Fibroblast of skin of left quadriceps (primary cell): Measurements from ENCODE around the gene IER3.
"Not testable (repeated sequence)": the region's sequence is repeated elsewhere in the genome, so short reads cannot be mapped to it uniquely, and the experiment has no call there.

Source experiments
- DNase-seq, 2 experiments: peaks; one replicate each; pipeline ENCODE4 v3.0.0-alpha.2; 2013; ENCODE audit warnings: low read depth in 2 of 2

Gene IER3

DNA sequence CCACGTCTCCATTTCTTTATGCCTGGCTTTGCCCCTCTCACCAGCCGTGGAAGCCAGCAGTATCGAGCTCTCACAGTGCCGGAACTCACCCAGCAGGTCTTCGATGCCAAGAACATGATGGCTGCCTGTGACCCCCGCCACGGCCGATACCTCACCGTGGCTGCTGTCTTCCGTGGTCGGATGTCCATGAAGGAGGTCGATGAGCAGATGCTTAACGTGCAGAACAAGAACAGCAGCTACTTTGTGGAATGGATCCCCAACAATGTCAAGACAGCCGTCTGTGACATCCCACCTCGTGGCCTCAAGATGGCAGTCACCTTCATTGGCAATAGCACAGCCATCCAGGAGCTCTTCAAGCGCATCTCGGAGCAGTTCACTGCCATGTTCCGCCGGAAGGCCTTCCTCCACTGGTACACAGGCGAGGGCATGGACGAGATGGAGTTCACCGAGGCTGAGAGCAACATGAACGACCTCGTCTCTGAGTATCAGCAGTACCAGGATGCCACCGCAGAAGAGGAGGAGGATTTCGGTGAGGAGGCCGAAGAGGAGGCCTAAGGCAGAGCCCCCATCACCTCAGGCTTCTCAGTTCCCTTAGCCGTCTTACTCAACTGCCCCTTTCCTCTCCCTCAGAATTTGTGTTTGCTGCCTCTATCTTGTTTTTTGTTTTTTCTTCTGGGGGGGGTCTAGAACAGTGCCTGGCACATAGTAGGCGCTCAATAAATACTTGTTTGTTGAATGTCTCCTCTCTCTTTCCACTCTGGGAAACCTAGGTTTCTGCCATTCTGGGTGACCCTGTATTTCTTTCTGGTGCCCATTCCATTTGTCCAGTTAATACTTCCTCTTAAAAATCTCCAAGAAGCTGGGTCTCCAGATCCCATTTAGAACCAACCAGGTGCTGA, 20.3 kb downstream of the IER3 start:
- not testable (repeated sequence) for DNase-seq

GRCh38 chr6:30723159-30723842, 21.0 kb downstream of the IER3 start:
- not testable (repeated sequence) for DNase-seq

- no peak for DNase-seq
Measured at GRCh38 chr6:30722280-30723112, 21.9 kb downstream of the IER3 start.

DNA sequence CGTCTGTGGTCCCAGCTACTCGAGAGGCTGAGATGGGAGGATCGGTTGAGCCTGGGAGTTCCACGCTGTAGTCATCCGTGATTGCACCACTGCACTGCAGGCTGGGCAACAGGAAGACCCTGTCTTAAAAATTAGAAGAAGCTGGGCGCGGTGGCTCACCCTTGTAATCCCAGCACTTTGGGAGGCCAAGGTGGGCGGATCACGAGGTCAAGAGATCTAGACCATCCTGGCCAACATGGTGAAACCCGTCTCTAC, 22.4 kb downstream of the IER3 start:
- not testable (repeated sequence) for DNase-seq

DNA sequence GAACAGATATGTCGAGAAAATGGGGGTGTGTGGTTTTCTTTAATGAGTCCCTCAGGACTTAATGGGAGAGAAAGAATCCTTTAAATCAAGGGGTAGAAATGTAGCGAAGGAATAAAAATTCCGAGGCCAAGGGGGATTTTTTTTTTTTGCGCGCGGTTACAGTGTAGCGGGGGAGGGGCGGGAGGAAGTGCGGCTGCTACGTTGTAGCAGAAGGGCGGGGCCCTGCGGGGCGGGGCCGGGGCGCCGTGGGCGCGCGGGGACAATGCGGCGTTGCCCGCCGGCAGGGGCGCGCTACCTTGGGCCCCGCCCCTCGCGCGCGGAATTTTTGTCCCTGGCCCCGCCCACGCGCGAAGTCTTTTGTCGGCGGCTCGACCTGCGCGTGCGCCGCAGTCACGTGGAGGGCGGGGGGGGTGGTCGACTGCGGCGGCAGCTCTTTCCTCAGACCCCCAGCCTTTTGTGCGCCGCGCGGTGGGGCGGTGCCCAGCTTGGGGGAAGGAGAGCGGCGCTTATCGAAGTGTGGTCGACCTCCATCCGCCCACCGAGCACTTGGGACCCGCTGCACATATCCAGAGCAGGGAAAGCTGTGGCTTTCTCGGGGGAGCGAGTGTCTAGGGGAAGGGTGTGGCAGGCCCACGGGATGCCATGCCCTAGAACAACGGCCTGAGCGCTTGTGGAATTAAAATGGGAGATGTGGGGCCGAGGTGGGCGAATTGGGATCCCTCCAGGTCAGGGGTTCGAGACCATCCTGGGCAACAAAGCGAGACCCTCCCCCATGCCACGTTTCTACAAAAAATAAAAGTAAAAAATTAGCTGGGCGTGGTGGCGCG, 22.9 kb downstream of the IER3 start:
- DNase-seq, result peak; percentile 79 to 84

GRCh38 chr6:30720738-30721197, 23.6 kb downstream of the IER3 start:
- no peak for DNase-seq

- DNase-seq, result peak; percentile 96
Measured at GRCh38 chr6:30719791-30720737, 24.3 kb downstream of the IER3 start, which contains the start of gene TUBB. Gene TUBB (plus strand): TSS chr6:30720352. CDS start chr6:30720507, 155 bp downstream.

DNA sequence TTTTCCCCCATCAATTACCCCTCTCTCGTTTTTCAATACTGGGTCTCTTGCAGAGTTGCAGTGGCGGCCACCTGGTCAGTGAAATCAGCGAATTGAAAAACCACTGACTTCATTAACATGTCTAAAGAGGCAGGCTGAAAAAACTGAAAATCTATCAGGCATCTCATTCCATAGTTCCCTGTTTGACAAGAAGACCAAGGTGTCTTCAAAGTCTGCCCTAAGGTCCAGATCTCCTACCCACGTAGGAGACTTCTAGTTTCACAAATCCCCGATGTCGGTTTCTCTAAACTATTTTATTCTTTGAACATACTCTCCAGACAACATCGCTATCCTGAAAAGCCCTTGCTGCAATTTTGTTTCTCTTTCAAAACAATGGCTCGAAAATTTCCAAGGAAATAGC, 25.0 kb downstream of the IER3 start:
- no peak for DNase-seq

DNA sequence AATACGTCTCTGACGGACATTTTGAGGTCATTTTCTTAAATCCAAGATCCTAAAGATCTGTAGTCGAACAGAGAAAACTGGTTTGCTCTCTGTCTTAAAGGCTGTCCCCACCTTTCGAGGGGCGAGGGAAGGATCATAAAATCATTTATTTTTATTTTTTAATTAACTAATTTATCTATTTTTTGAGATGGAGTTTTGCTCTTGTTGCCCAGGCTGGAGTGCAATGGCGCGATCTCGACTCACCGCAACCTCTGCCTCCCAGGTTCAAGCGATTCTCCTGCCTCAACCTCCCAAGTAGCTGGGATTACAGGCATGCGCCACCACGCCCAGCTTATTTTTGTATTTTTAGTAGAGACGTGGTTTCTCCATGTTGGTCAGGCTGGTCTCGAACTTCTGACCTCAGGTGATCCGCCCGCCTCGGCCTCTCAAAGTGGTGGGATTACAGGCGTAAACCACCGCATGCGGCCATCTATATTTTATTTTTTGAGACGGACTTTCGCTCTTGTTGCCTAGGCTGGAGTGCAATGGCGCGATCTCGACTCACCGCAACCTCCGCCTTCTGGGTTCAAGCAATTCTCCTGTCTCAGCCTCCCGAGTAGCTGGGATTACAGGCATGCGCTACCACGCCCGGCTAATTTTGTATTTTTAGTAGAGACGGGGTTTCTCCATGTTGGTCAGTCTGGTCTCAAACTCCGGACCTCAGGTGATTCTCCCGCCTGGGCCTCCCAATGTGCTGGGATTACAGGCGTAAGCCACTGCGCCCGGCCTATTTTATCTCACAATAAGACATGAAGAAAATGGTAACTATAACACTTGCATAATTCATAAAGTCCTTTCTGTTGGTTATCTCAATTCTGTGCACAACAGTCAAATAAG, 26.3 kb downstream of the IER3 start:
- not testable (repeated sequence) for DNase-seq

DNA sequence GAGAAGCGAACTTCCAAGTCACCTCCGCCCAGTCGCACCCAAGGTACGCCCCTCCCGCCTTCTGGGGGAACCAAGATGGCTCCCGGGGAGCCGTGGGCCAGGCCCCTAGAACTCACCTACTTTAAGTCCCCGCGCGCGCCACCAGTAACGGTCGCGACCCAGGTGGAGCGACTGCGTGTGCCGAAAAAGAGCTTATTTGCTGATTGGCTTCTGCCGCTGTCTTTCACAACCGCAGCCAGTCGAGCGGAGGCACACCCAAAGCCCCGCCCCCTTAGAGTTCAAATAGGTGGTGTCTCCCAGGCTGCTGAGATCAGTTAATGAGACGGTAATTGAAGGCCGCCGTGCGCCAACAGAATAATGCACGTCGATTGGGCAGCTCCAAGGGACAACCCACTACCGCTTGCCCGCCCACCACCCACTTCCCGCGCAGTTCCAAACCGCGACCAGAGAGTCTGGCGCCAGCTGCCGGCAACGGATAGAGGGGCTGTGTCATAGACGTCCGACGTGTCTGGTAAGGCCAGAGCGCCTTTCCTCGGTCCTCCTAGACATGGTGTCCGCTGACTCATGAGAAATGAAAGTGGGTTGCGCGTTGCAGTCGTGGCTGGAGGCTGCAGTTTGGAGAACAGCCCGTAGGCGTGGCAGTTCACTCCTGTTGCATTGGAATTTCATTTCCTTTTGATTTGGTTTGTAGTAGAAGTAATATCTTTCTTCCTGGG, 27.1 kb downstream of the IER3 start, which contains the start of gene MDC1:
Gene MDC1 (minus strand): TSS at position 153 of the 716 bp plus-strand sequence. CDS start 2,106 bp downstream, outside the sequence.
- DNase-seq, result peak; percentile 100

GRCh38 chr6:30716879-30717128, 27.5 kb downstream of the IER3 start:
- DNase-seq, result no peak

- no peak for DNase-seq
Measured at GRCh38 chr6:30714263-30714662, 30.1 kb downstream of the IER3 start.

DNA sequence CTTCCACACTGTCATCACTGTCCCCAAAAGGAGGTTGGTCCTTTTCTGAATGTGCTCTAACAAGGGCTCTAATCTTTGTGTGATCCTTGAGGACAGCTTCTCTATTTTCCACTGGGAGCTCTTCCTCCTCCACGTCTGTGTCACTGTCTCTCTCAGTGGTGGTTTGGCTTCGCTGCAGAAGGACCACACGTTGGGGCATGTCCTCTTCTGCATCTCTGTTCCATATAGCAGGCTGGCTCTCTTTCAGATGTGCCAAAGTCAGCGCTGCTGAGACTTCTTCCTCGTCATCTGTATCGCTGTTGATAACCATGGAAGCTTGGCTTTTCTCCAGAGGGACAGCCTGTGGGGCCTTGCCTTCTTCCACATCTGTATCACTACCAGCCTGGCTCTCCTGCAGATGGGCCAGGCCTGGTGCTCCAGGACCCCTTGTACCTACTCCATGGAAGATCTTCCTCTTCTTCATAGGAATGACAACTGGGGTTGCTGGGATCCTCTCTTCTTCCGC, 31.9 kb downstream of the IER3 start:
- no peak for DNase-seq

- DNase-seq, result no peak
Measured at GRCh38 chr6:30711758-30712380, 32.5 kb downstream of the IER3 start.

GRCh38 chr6:30709101-30709868, 35.1 kb downstream of the IER3 start:
- no peak for DNase-seq

DNA sequence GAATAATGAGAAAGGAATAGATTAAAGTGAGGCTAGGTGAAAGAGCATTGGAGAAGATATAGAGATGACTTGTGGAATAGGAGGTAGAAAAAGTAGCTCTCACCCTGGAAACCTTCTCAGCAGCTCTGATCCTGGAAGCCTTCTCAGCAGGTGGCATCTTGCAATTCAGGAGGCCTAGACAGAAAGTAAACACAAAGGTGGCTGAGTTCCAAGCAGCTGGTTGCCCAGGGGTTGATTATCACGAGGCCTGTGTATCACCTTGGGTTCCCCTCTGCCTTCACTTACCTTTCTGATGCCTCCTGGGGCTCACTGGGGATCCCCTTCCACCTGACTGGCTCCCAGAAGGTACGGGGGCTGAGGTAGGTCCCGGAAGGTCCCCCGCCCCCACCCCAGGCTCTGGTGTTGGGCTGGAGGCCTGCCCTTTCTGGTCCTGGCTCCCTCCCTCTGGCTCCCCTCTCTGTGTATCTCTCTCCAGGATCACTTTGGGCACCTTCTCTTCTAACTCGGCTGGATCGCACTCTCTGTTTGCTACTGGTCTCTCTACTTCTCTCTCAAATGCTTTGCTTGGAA, 37.0 kb downstream of the IER3 start:
- DNase-seq, result no peak

DNA sequence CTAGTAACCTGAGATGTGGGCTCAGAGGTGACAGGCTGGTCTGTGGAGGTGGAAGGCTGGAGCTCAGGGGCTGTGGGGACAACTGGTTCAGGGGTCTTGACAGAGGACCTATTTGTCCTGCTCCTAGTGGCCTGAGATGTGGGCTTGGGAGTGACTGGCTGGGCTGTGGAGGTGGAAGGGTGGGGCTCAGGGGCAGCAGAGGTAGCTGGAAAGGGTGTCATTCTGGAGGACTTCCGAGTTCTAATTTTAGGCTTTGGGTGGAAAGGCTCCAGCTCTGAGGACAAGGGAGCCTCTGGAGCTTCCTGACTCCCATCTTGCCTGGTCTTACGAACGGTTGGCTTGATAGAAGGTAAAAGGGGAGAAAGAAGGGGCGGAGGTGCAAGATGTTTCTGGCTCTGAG, 38.7 kb downstream of the IER3 start:
- no peak for DNase-seq
